Activated T-helper 17 cell treated with anti-CD3 and anti-CD28 coated beads, Interleukin-2, amount 50 U/mL, for 72 hours (primary cell): ENCODE measurements around the gene ATP9A. TPM values are rescaled to one million over a fixed set of nuclear protein-coding genes. Genes with fewer than 3 reads are reported as not detected.

Source experiments
- ATAC-seq: fragments of 150-1000 bp; cut with Tn5 transposase; replicated peaks from 2 replicates; pipeline ENCODE4 v1.10.0; 2021; ENCODE audit warnings: mild to moderate bottlenecking, moderate library complexity
- H3K27ac Mint-ChIP-seq: one replicate; pipeline ENCODE4 v1.8.0; 2022; ENCODE audit warnings: mixed read lengths
- H3K27me3 Mint-ChIP-seq: one replicate; pipeline ENCODE4 v1.8.0; 2022; ENCODE audit warnings: mixed read lengths
- H3K36me3 Mint-ChIP-seq: one replicate; pipeline ENCODE4 v1.8.0; 2022; ENCODE audit warnings: low read depth, mild to moderate bottlenecking, mixed read lengths
- H3K4me1 Mint-ChIP-seq: one replicate; pipeline ENCODE4 v1.8.0; 2022; ENCODE audit warnings: mixed read lengths
- H3K4me3 Mint-ChIP-seq: one replicate; pipeline ENCODE4 v1.8.0; 2022; ENCODE audit warnings: mild to moderate bottlenecking, mixed read lengths
- H3K9me3 Mint-ChIP-seq: one replicate; pipeline ENCODE4 v1.8.0; 2022; ENCODE audit warnings: mixed read lengths
- total RNA-seq, 2 donors: library from RNA; stranded (reverse); gene quantifications; one replicate each; pipeline ENCODE4 v1.2.3, GENCODE V29; 2022

Gene ATP9A
- total RNA-seq, 2 donors from 2014 or later = 1.7 to 2.2 TPM

GRCh38 chr20:51586005-51586440, 182.2 kb downstream of the ATP9A start:
- Mint-ChIP-seq H3K27me3 (no peaks in the 10 kb centered on the region), H3K27ac (no peak overlapping the region), H3K36me3 (no peaks in the 10 kb centered on the region), H3K4me1 (no peaks in the 10 kb centered on the region), H3K9me3 (no peaks in the 10 kb centered on the region), H3K4me3 (no peak overlapping the region)
- peak; percentile 59 for ATAC-seq

DNA sequence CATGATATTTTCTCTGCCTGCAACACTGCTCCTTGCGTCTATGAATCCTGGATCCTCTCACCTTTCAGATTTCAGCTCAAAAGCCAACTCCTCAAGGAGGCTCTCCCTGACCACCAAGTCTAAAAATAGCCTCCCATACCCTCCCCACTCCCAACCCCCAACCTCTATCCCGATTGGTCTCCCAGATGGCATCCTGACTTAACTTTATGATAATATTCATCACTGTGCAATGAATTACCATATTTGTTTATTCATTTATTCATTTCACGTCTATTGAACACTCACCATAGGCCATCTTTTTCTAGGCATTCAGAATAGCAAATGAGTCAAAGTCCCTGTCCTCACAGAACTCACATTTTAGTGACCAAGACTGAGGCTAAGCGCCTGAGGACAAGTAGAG, 183.0 kb downstream of the ATP9A start:
- H3K4me3 Mint-ChIP-seq = no peak overlapping the region
- no peaks in the 10 kb centered on the region for H3K27me3 Mint-ChIP-seq
- no peaks in the 10 kb centered on the region for H3K36me3 Mint-ChIP-seq
- H3K27ac Mint-ChIP-seq = no peak overlapping the region
- H3K9me3 Mint-ChIP-seq = no peaks in the 10 kb centered on the region
- no peak for ATAC-seq
- H3K4me1 Mint-ChIP-seq = no peaks in the 10 kb centered on the region

GRCh38 chr20:51584737-51585136, 183.5 kb downstream of the ATP9A start:
- Mint-ChIP-seq H3K27me3 (no peaks in the 10 kb centered on the region), H3K4me1 (no peaks in the 10 kb centered on the region), H3K9me3 (no peaks in the 10 kb centered on the region), H3K4me3 (no peak overlapping the region), H3K27ac (no peak overlapping the region), H3K36me3 (no peaks in the 10 kb centered on the region)
- ATAC-seq = no peak

- ATAC-seq = no peak
- Mint-ChIP-seq H3K27ac (no peak overlapping the region), H3K4me3 (no peak overlapping the region), H3K36me3 (no peaks in the 10 kb centered on the region), H3K27me3 (no peaks in the 10 kb centered on the region), H3K4me1 (no peaks in the 10 kb centered on the region), H3K9me3 (no peaks in the 10 kb centered on the region)
These were observed 184.1 kb downstream of the ATP9A start for GRCh38 chr20:51584116-51584515.

GRCh38 chr20:51583499-51583898, 184.7 kb downstream of the ATP9A start:
- Mint-ChIP-seq H3K36me3 (no peaks in the 10 kb centered on the region), H3K27me3 (no peaks in the 10 kb centered on the region), H3K9me3 (no peaks in the 10 kb centered on the region), H3K27ac (no peak overlapping the region), H3K4me1 (no peaks in the 10 kb centered on the region), H3K4me3 (no peak overlapping the region)
- no peak for ATAC-seq

DNA sequence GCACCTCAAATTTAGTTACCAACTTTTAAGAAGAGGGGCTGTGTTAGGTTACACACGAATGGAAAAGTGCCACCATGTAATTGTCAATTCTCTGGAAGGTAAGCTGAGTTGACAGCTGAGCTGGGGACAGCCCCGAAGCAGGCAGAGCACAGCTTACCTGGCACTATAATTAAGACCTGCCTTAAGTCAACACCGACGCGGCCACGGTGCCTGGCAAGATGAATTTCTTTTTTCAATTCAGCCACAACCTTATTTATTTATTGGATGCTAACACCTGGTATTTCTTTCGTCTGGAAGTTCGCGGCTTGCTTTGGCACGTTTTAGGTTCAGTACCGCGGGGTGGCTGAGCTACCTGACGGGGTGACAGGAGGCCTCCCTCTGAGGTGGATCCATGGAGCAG, 185.1 kb downstream of the ATP9A start:
- no peak overlapping the region for H3K4me3 Mint-ChIP-seq
- H3K9me3 Mint-ChIP-seq = no peaks in the 10 kb centered on the region
- no peaks in the 10 kb centered on the region for H3K27me3 Mint-ChIP-seq
- H3K4me1 Mint-ChIP-seq = no peaks in the 10 kb centered on the region
- H3K27ac Mint-ChIP-seq = no peak overlapping the region
- ATAC-seq = no peak
- no peaks in the 10 kb centered on the region for H3K36me3 Mint-ChIP-seq

DNA sequence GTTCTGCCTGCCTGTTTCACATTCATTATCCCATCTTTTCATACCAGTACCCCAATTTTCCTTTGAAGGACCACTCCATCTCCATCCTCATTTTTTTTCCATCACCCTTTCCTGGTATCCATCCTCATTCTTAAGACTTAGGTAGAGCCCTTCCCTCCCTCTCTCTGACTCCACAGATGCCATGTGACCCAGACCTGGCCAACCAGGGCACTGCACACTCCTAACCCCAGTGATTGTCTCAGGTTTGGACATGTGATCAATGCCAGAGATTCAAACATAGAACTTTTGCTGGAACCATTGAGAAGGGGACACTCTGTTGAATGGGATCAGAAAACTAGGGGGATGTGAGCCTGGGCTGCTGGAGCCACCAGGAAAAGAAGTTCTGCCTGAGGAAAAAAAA, 186.6 kb downstream of the ATP9A start:
- Mint-ChIP-seq H3K27ac (no peak overlapping the region), H3K4me1 (peaks cover under 1% of the 10 kb centered on the region), H3K4me3 (no peak overlapping the region), H3K27me3 (no peaks in the 10 kb centered on the region), H3K9me3 (peaks cover under 1% of the 10 kb centered on the region), H3K36me3 (no peaks in the 10 kb centered on the region)
- ATAC-seq = no peak

DNA sequence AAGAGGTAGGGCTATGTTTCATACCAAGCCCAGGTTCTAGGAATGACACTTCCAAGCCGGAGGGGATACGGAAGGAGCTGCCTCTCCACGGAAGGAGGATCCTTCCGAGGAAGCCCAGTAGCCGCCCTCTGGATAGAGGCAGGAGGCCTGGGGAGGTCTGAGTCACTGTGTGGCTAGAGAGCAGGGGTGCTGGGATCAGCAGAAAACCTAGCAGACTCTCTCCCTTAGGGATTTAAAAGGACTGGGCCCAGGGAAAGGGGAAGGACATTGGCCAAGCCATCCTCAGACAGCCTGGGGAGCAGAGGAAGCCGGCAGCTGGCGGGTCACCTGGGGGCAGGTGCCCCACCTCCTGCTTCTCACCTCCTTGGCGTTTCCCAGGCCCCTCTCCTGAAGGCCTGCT, 189.1 kb downstream of the ATP9A start:
- Mint-ChIP-seq H3K27ac (no peak overlapping the region), H3K4me3 (no peak overlapping the region), H3K36me3 (no peaks in the 10 kb centered on the region), H3K9me3 (peaks cover 4% of the 10 kb centered on the region), H3K27me3 (no peaks in the 10 kb centered on the region), H3K4me1 (peaks cover 8% of the 10 kb centered on the region)
- ATAC-seq = no peak

- H3K9me3 Mint-ChIP-seq = peaks cover 4% of the 10 kb centered on the region
- H3K4me3 Mint-ChIP-seq = no peak overlapping the region
- peaks cover 10% of the 10 kb centered on the region for H3K4me1 Mint-ChIP-seq
- H3K36me3 Mint-ChIP-seq = no peaks in the 10 kb centered on the region
- no peaks in the 10 kb centered on the region for H3K27me3 Mint-ChIP-seq
- H3K27ac Mint-ChIP-seq = no peak overlapping the region
- ATAC-seq = no peak
These were observed 190.1 kb downstream of the ATP9A start for GRCh38 chr20:51578145-51578459.

- no peak for ATAC-seq
- Mint-ChIP-seq H3K36me3 (no peaks in the 10 kb centered on the region), H3K9me3 (peaks cover 4% of the 10 kb centered on the region), H3K4me3 (no peak overlapping the region), H3K27ac (no peak overlapping the region), H3K27me3 (no peaks in the 10 kb centered on the region), H3K4me1 (peaks cover 10% of the 10 kb centered on the region)
These were observed 190.6 kb downstream of the ATP9A start for GRCh38 chr20:51577432-51578144.

- H3K27me3 Mint-ChIP-seq = no peaks in the 10 kb centered on the region
These were observed 192.7 kb downstream of the ATP9A start for GRCh38 chr20:51575486-51575885.

GRCh38 chr20:51574248-51575033, 193.7 kb downstream of the ATP9A start:
- H3K4me1 Mint-ChIP-seq = peaks cover 10% of the 10 kb centered on the region
- peak; percentile 97 for ATAC-seq
- H3K4me3 Mint-ChIP-seq = no peak overlapping the region
- H3K27ac Mint-ChIP-seq = peak overlapping the region; percentile 45
- H3K36me3 Mint-ChIP-seq = no peaks in the 10 kb centered on the region
- peaks cover 4% of the 10 kb centered on the region for H3K9me3 Mint-ChIP-seq
- no peaks in the 10 kb centered on the region for H3K27me3 Mint-ChIP-seq

More at GRCh38 chr20:51575486-51575885, 192.7 kb downstream of the ATP9A start:
- Mint-ChIP-seq H3K4me3 (no peak overlapping the region), H3K27ac (no peak overlapping the region), H3K9me3 (peaks cover 4% of the 10 kb centered on the region), H3K36me3 (no peaks in the 10 kb centered on the region), H3K4me1 (peaks cover 10% of the 10 kb centered on the region)
- no peak for ATAC-seq

- Mint-ChIP-seq H3K4me1 (peaks cover 10% of the 10 kb centered on the region), H3K27me3 (no peaks in the 10 kb centered on the region), H3K27ac (peak overlapping the region; percentile 45), H3K9me3 (peaks cover 4% of the 10 kb centered on the region), H3K4me3 (no peak overlapping the region), H3K36me3 (no peaks in the 10 kb centered on the region)
- ATAC-seq = no peak
These were observed 194.5 kb downstream of the ATP9A start for GRCh38 chr20:51573576-51574243.

DNA sequence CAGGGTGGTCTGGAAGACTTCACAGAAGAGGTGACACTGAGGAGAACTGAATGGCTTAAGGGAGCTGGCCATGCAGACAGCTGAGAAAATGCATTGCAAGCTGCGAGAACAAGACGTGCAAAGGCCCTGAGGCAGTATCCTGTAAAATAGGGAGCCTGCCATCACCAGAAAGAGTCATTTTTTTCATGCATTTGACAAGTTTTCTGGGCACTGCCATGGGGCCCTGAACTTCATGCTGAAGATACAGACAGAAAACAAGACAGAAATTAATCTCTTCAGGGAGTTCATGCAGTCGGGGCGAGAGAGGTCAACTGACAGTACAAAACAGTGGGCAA, 196.8 kb downstream of the ATP9A start:
- Mint-ChIP-seq H3K36me3 (no peaks in the 10 kb centered on the region), H3K27ac (no peak overlapping the region), H3K9me3 (peaks cover 2% of the 10 kb centered on the region), H3K4me1 (peaks cover 8% of the 10 kb centered on the region), H3K4me3 (no peak overlapping the region), H3K27me3 (peaks cover 4% of the 10 kb centered on the region)
- ATAC-seq = no peak
